Naive B cell (primary cell): Measurements from ENCODE around the gene CNTN4. TPM values are rescaled to one million over a fixed set of nuclear protein-coding genes. Genes with fewer than 3 reads are reported as not detected.

Experiments
- ATAC-seq, 2 donors: fragments of 150-1000 bp; cut with Tn5 transposase; 2 replicates each; pipeline ENCODE4 v1.10.0; 2021; ENCODE audit warnings: low read depth in 2 of 2, mild to moderate bottlenecking in 2 of 2, moderate library complexity in 2 of 2
- DNase-seq: peaks from one replicate; pipeline ENCODE4 v3.0.0; 2022
- H3K27ac Mint-ChIP-seq, 6 donors: one replicate each; pipeline ENCODE4 v1.8.0; 2020 to 2022; ENCODE audit warnings: mild to moderate bottlenecking in 6 of 6, mixed read lengths in 6 of 6, moderate library complexity in 5 of 6, inconsistent platforms in 2 of 6
- H3K27me3 Mint-ChIP-seq, 3 donors: one replicate each; pipeline ENCODE4 v1.8.0; 2021 to 2022; ENCODE audit warnings: mixed read lengths in 3 of 3, mild to moderate bottlenecking in 1 of 3
- H3K36me3 Mint-ChIP-seq, 2 donors: one replicate each; pipeline ENCODE4 v1.8.0; 2020 to 2022; ENCODE audit warnings: mixed read lengths in 2 of 2, inconsistent platforms in 1 of 2, mild to moderate bottlenecking in 1 of 2
- H3K4me1 Mint-ChIP-seq, 3 donors: one replicate each; pipeline ENCODE4 v1.8.0; 2020 to 2022; ENCODE audit warnings: mixed read lengths in 3 of 3, inconsistent platforms in 1 of 3, mild to moderate bottlenecking in 1 of 3, moderate library complexity in 1 of 3
- H3K4me3 Mint-ChIP-seq, 8 donors: one replicate each; pipeline ENCODE4 v1.8.0; 2020 to 2022; ENCODE audit warnings: mild to moderate bottlenecking in 8 of 8, mixed read lengths in 8 of 8, moderate library complexity in 8 of 8, inconsistent platforms in 2 of 8
- H3K9me3 Mint-ChIP-seq, 7 donors: one replicate each; pipeline ENCODE4 v1.8.0; 2020 to 2022; ENCODE audit warnings: mixed read lengths in 7 of 7, mild to moderate bottlenecking in 5 of 7, inconsistent platforms in 2 of 7, moderate library complexity in 1 of 7
- polyA plus RNA-seq, 6 donors: library from polyadenylated mRNA; unstranded; fragments of 300-500 nt; fragmentation: Illumina TruSeq; gene quantifications; one replicate each; pipeline ENCODE4 v1.2.3, GENCODE V29; 2021; ENCODE audit warnings: low read depth in 6 of 6

Gene CNTN4
- polyA plus RNA-seq, 6 donors from 2014 or later: not detected

DNA sequence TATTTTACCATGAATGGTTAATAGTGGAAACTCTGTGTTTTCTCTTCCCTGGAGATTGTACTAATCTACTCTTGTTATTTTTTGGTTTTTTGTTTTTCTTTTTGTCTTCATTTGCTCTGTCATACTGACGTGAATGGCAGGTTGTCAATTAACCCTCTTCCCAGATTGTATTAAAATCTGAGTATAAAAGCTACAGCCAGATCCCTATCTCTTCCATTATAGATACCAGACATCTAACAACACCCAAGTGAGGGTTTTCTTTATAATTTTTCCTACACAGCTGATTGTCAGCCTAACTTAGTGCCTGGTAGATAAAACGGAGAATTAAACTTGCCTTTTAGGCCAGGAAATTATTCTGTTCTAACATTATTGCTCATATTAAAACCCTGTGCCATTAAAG lies 848.9 kb downstream of the CNTN4 start:
- DNase-seq: no peak
- Mint-ChIP-seq H3K4me3 (no peak overlapping the region), H3K36me3 (no peaks in the 10 kb centered on the region), H3K9me3 (no peaks in the 10 kb centered on the region), H3K27me3 (peaks cover 0 to 5% (median 0%) of the 10 kb centered on the region in 3 donors), H3K27ac (no peak overlapping the region), H3K4me1 (no peaks in the 10 kb centered on the region)
- no peak for ATAC-seq

DNA sequence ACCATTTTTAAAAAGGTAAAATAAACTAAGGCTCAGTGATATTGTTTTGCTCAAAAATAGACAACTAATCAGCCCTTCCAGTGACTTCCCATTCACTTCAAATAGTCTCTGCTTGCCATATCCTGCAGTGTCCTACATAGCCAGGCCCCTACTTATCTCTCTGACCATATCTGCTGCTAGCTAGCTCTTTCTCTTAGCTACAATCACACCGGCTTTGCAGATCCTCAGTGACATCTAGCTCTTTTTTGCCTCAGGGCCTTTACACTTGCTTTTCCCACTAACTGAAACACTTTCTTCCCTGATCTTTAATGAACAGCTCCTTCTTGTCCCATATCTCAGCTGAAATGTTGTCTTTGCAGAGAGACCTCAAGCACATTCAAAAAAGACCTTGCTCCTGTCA lies 850.2 kb downstream of the CNTN4 start:
- peaks cover 0 to 2% (median 0%) of the 10 kb centered on the region in 7 donors for H3K9me3 Mint-ChIP-seq
- H3K36me3 Mint-ChIP-seq: no peaks in the 10 kb centered on the region
- no peak for ATAC-seq
- no peak overlapping the region for H3K4me3 Mint-ChIP-seq
- H3K4me1 Mint-ChIP-seq: no peaks in the 10 kb centered on the region
- no peak overlapping the region for H3K27ac Mint-ChIP-seq
- peaks cover 0 to 5% (median 0%) of the 10 kb centered on the region in 3 donors for H3K27me3 Mint-ChIP-seq
- DNase-seq: no peak

DNA sequence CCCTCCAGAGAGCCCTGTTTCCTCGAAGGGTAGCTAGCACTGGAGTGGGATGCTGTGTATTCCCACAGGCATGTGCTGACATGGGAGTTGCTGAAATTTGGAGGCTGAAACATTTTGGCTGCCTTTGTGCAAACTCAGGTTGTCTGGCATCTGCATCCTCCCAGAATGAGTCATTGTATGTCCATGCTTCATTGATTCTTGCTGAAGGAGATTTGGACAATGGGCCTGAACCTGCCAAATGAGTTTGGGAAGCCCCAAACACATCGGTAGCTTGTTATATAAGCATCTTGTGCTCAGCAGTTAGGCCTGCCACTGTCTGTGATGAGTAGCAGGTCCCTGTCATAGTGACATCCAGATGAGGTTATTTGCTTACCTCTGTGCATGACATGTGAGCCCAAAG lies 851.5 kb downstream of the CNTN4 start:
- ATAC-seq: no peak
- H3K9me3 Mint-ChIP-seq: peaks cover 0 to 2% (median 0%) of the 10 kb centered on the region in 7 donors
- no peak overlapping the region for H3K4me3 Mint-ChIP-seq
- DNase-seq: no peak
- H3K4me1 Mint-ChIP-seq: no peaks in the 10 kb centered on the region
- H3K27me3 Mint-ChIP-seq: no peaks in the 10 kb centered on the region
- no peak overlapping the region for H3K27ac Mint-ChIP-seq
- H3K36me3 Mint-ChIP-seq: no peaks in the 10 kb centered on the region

DNA sequence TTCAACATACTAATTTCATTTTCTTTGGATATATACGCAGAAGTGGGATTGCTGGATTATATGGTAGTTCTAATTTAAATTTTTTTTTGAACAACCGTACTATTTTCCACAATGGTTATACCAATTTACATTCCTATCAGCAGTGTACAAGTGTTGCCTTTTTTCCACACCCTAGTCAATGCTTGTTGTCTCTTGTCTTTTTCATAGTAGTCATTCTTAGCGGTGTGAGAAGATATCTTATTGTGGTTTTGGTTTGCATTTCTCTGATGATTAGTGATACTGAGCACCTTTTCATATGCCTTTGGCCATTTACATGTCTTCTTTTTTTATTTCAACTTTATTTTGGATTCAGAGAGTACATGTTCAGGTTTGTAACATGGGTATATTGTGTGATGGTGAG lies 858.4 kb downstream of the CNTN4 start:
- DNase-seq (no peak), ATAC-seq (no peak)
- peaks cover 0 to 2% (median 0%) of the 10 kb centered on the region in 7 donors for H3K9me3 Mint-ChIP-seq
- no peaks in the 10 kb centered on the region for H3K27me3 Mint-ChIP-seq
- H3K4me3 Mint-ChIP-seq: no peak overlapping the region
- H3K4me1 Mint-ChIP-seq: no peaks in the 10 kb centered on the region
- no peak overlapping the region for H3K27ac Mint-ChIP-seq
- no peaks in the 10 kb centered on the region for H3K36me3 Mint-ChIP-seq

DNA sequence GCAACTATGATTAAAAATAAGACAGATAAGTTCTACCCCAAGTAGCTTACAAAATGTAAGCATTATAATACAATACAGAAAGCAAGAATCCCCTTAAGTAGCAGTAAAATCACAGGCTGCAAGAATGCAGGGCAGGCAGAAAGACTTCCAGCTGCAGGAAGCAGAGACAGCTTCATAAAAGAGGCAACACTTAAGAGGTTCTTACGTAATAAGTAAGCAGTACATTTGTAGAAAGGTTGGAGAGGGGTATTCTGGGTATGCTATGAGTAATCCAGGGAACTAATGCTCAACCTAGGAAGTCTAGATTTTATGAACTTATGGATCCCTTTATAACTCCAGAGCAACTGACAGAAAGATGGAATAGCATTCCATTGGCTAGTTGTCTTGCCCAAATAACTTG lies 859.9 kb downstream of the CNTN4 start:
- Mint-ChIP-seq H3K27ac (no peak overlapping the region), H3K9me3 (no peaks in the 10 kb centered on the region), H3K36me3 (no peaks in the 10 kb centered on the region), H3K4me3 (no peak overlapping the region), H3K4me1 (no peaks in the 10 kb centered on the region), H3K27me3 (no peaks in the 10 kb centered on the region)
- DNase-seq (no peak), ATAC-seq (no peak)

DNA sequence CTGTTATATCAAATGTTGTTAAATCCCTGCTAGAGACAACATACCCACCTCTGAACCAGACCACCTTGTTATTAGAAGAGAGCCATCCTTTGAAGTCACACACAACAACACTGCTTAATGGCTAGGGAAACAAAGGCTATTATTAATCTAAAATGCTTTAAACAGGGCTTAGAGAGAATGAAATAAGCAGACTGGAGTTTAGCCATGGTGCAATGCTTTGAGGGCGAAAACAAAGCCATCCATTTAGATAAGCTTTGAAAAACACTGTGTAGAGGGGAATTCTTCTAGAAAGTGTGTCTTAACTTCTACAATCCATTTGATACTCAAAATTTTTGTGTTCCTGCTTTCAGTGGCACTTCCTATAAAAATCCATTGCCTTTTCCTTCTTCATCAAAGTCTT lies 862.9 kb downstream of the CNTN4 start:
- H3K4me1 Mint-ChIP-seq: no peaks in the 10 kb centered on the region
- no peaks in the 10 kb centered on the region for H3K9me3 Mint-ChIP-seq
- no peak overlapping the region for H3K27ac Mint-ChIP-seq
- H3K27me3 Mint-ChIP-seq: peaks cover 0 to 8% (median 5%) of the 10 kb centered on the region in 3 donors
- no peak for DNase-seq
- H3K36me3 Mint-ChIP-seq: no peaks in the 10 kb centered on the region
- no peak for ATAC-seq
- H3K4me3 Mint-ChIP-seq: no peak overlapping the region

DNA sequence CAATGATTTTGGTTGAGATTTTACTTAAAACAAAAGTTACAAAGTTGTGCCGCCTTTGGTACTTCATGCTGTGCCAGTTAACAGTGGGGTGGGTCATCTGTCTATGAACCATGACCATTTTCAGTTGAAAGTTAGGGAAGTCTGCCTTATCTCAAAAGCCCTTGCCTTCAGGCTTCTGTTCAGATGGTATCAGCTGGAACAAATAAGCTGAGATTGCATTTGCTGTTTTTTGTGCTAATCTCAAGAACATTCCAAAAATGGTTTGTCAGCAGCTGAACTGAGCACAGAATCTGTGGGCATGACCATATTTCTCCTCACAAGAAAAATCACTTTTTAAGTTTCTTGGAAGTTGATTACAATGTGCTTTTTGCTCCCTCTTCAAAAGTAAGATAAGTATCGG lies 869.2 kb downstream of the CNTN4 start:
- ATAC-seq (no peak), DNase-seq (no peak)
- Mint-ChIP-seq H3K4me3 (no peak overlapping the region), H3K27me3 (peaks cover 0 to 16% (median 13%) of the 10 kb centered on the region in 3 donors), H3K4me1 (no peaks in the 10 kb centered on the region), H3K9me3 (peaks cover 0 to 2% (median 0%) of the 10 kb centered on the region in 7 donors), H3K27ac (no peak overlapping the region), H3K36me3 (no peaks in the 10 kb centered on the region)

DNA sequence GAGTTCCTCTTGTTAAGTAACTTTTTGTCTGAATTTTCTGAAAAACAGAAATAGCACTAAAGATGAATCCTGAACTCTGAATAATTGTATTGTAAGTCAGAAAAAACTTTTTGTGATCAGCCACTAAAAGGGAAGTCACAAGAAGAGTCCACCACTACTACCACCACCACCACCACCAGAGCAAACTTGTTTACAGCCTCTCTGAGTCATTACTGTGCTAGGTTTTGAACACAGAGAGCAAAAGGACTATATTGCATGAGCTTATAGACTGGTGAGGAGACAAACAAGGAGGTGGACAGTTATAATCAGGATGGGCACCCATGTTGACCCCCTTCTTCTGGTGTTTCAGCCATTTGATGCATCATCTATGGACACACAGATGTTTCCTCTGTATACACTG lies 869.8 kb downstream of the CNTN4 start:
- no peak overlapping the region for H3K27ac Mint-ChIP-seq
- no peak overlapping the region for H3K4me3 Mint-ChIP-seq
- no peak for ATAC-seq
- H3K9me3 Mint-ChIP-seq: peaks cover 0 to 2% (median 0%) of the 10 kb centered on the region in 7 donors
- no peaks in the 10 kb centered on the region for H3K4me1 Mint-ChIP-seq
- no peak for DNase-seq
- H3K36me3 Mint-ChIP-seq: no peaks in the 10 kb centered on the region
- peaks cover 0 to 17% (median 15%) of the 10 kb centered on the region in 3 donors for H3K27me3 Mint-ChIP-seq

DNA sequence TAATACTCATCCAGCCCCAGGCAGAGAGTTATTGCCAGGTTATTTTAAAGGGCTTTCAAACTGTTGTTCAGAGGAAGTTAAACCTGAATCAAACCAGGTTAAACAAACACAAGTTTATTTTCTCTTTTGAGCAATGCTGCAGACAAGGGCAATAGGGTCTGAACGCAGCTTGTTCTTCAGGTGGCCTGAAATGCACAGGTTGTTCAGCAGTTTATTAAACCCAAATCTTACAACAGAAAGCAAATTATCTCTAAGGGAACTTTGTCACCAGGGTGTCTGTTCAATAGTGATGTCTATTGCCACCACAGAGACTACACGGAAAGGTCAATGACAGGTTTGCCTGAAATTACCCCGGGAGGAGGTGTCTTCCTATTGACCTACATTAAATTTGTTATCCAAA lies 877.5 kb downstream of the CNTN4 start:
- Mint-ChIP-seq H3K27ac (no peak overlapping the region), H3K4me1 (no peaks in the 10 kb centered on the region), H3K4me3 (no peak overlapping the region)

DNA sequence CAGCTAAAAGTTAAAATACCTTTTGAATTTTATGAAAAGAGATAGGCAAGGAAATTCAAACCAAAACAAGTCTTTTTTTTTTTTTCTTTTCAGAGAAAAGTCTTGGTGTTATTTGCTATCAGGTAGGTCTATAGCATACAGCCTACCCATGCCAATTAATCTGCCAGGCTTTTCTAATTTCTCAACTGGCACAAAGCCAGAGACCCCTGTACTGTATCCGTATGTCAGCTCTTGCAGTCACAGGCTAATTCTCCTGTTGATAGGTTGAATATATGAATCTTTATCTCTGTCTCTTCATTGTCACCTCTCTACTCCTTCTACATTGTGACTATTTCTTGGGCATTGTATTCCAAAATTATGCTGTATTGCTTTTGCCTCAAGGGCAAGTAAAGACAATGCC lies 878.1 kb downstream of the CNTN4 start:
- Mint-ChIP-seq H3K4me3 (no peak overlapping the region), H3K27ac (no peak overlapping the region), H3K9me3 (no peaks in the 10 kb centered on the region), H3K36me3 (no peaks in the 10 kb centered on the region), H3K27me3 (peaks cover 7 to 14% (median 10%) of the 10 kb centered on the region in 3 donors), H3K4me1 (no peaks in the 10 kb centered on the region)
- no peak for DNase-seq
- no peak for ATAC-seq

More for the DNA sequence above, 877.5 kb downstream of the CNTN4 start:
- Mint-ChIP-seq H3K27me3 (peaks cover 7 to 14% (median 10%) of the 10 kb centered on the region in 3 donors), H3K9me3 (no peaks in the 10 kb centered on the region), H3K36me3 (no peaks in the 10 kb centered on the region)
- ATAC-seq (no peak), DNase-seq (no peak)

DNA sequence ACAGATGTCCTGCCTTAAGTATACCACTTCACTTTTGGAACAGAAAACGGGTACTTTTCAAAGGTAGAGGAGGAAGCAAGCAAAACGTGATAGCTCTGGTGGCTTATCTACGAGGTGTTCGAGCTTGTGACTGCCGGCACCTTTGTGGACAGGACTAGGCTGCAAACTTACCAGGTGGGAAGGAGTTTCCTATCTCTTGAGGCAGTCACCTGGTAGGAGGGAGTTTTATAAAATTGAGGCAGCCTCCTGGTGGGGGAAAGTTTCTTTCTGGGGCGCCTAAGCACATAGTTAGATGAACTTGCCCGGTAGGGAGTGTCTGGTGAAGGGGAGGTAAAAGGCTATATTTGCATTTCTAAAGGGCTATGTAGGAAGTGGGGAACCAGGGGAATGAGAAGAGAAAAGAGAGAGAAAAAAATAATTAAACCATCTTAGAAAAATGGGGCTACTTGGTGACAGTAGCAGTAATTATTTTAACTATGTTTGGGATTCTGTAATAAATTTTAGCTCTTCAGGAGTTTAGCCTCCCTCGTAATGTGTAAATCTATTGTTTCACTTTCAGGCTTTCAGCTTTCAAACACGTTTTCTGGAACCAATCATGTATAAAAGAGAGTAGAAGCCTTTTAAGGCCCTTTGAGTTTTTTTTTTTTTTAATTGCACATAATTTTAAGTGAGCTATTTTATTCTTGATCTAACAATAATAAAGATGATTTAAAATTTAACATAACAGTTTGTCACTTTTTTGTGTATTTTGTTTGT lies 880.5 kb downstream of the CNTN4 start:
- Mint-ChIP-seq H3K36me3 (no peaks in the 10 kb centered on the region), H3K27ac (no peak overlapping the region), H3K4me3 (no peak overlapping the region), H3K4me1 (no peaks in the 10 kb centered on the region), H3K9me3 (no peaks in the 10 kb centered on the region), H3K27me3 (peaks cover 0 to 5% (median 3%) of the 10 kb centered on the region in 3 donors)
- no peak for ATAC-seq
- no peak for DNase-seq

DNA sequence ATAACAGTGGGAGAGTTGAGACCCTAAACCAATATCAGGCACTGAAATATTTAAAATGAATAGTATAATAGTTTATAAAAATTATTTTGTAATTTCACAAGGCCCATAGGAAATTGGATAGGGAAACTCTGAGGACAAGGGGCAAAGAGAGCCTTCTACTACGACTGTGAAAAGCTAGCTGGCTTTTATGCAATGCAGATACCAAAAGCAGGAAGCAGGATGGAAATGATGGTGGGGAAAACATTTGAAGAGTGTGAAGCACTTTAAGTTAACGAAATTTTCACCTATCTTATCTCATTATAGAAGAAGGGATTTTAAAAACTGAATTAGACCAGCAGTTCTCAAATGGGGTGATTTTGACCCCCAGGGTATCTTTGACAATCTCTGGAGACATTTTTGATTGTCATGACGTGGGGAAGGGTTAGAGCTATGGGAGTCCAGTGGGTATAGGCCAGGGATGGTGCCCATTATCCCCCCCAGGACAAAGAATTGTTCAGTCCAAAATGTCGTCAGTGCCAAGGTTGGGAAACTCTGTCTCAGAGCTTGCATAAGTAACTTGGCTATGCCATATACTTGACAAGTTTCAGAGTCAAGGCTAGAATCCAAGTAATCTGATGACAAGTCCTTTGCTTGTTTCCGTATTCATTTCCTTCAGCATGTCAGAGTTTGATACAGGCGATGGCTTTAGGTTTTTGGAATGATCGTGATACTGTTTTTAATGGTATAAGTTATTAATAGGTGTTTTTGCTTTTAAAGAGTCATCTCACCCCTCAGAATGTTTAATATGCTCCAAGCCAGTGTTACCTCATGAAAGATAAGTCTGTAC lies 885.6 kb downstream of the CNTN4 start:
- H3K4me3 Mint-ChIP-seq: no peak overlapping the region
- H3K4me1 Mint-ChIP-seq: no peaks in the 10 kb centered on the region
- no peaks in the 10 kb centered on the region for H3K36me3 Mint-ChIP-seq
- H3K27me3 Mint-ChIP-seq: peaks cover 0 to 8% (median 8%) of the 10 kb centered on the region in 3 donors
- DNase-seq: no peak
- H3K9me3 Mint-ChIP-seq: no peaks in the 10 kb centered on the region
- no peak for ATAC-seq
- no peak overlapping the region for H3K27ac Mint-ChIP-seq

DNA sequence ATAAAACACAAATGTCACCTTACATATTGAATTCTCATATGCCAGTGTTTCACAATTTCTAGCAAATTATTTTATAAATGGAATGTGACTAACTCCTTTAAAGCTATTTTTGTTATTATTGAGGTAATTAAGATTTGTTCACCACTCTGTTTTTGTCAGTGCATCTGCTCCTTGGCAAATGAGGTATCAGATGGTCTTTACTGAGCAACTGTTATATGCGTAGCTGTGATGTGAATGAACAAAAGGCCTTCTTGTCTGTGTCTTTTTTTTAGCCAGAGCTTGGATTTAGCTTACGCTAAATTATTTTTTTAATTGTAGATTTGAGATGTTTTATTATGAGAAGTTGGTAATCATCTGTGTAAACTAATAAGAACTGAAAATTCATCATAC lies 886.2 kb downstream of the CNTN4 start:
- ATAC-seq: no peak
- no peak for DNase-seq
- Mint-ChIP-seq H3K4me1 (no peaks in the 10 kb centered on the region), H3K9me3 (no peaks in the 10 kb centered on the region), H3K27ac (no peak overlapping the region), H3K27me3 (peaks cover 0 to 8% (median 8%) of the 10 kb centered on the region in 3 donors), H3K4me3 (no peak overlapping the region), H3K36me3 (no peaks in the 10 kb centered on the region)

DNA sequence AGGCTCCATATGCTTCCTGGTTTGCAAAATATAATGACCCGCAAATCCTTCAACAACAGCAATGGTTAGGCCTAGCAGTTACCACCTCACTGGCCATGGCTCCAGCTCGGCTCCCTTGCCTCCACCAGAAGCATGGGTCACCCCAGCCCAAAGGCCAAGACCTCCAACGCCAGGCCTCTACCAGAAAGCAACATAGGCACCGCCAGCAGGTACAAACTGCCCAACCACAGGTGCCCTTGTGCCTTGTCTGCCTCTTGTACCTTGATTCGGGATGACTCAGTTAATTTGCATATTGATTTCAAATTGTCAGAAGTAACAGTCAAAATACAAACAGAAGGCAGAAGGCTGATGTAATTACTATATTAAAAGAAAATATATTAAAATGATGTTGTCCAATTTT lies 886.8 kb downstream of the CNTN4 start:
- Mint-ChIP-seq H3K9me3 (no peaks in the 10 kb centered on the region), H3K4me1 (no peaks in the 10 kb centered on the region), H3K27me3 (peaks cover 3 to 8% (median 8%) of the 10 kb centered on the region in 3 donors), H3K27ac (no peak overlapping the region), H3K4me3 (no peak overlapping the region), H3K36me3 (no peaks in the 10 kb centered on the region)
- DNase-seq: no peak
- ATAC-seq: no peak
